EL (cell line): ENCODE data around the gene TARM1.
A peak's percentile ranks its signal among the peaks of the same experiment; 100 is the strongest.

Source experiments
- DNase-seq: peaks from one replicate; pipeline ENCODE4 v3.0.0-alpha.2; 2016

Gene TARM1

GRCh38 chr19:54029930-54030490 is 51.2 kb downstream of the TARM1 start:
- peak; percentile 62 for DNase-seq

- no peak for DNase-seq
These were observed 51.9 kb downstream of the TARM1 start for GRCh38 chr19:54029301-54029700.

- no peak for DNase-seq
These were observed 54.5 kb downstream of the TARM1 start for GRCh38 chr19:54026656-54027055.

- no peak for DNase-seq
These were observed 56.5 kb downstream of the TARM1 start for GRCh38 chr19:54024660-54025059.

- no peak for DNase-seq
These were observed 58.0 kb downstream of the TARM1 start for GRCh38 chr19:54023191-54023590.

DNA sequence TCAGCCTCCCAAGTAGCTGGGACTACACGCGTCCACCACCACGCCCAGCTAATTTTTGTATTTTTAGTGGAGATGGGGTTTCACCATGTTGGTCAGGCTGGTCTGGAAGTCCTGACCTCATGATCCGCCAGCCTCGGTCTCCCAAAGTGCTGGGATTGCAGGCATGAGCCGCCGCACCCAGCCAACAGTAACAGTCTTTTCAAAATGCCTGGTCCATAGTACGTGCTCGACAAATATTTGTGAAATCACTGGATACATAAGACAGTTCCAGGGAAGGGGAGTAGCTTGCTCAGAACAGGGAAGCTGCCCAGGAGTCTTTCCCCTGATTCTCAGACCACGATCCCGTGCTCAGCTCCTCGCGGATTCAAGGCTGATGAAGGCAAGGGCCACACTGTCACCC is 59.2 kb downstream of the TARM1 start:
- DNase-seq, result no peak

- DNase-seq, result no peak
These were observed 59.8 kb downstream of the TARM1 start for GRCh38 chr19:54021363-54021762.
